ENCODE results near the gene SYCE1L.
A peak's percentile ranks its signal among the peaks of the same experiment; 100 is the strongest.

The SYCE1L gene

DNA sequence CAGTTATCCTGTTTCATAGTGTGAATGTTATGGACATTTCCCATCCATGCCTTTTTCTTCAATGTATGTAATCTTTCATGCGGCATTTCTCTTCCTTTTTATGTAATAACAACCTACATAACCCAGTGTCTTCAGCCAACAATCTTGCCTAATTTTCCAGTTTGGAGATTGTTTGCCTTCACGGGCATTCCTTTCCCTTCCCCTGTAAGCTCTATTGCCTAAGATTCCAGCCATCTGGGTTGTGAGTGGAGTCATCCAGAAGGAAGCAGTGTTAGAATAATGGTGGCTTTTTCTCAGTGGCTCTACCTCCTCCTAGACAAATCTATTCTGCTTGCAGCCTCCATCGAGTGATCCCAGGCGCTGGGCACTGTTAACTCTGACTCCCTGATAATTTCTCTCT, 22.3 kb downstream of the SYCE1L start:
- no peaks in the 10 kb centered on the region for H3K27me3 ChIP-seq (ENCODE audit: insufficient read depth, low read length)
- no peaks in the 10 kb centered on the region for H3K4me1 ChIP-seq (ENCODE audit: insufficient read depth, low read length, severe bottlenecking)
- TF ChIP-seq, protein P1, sequence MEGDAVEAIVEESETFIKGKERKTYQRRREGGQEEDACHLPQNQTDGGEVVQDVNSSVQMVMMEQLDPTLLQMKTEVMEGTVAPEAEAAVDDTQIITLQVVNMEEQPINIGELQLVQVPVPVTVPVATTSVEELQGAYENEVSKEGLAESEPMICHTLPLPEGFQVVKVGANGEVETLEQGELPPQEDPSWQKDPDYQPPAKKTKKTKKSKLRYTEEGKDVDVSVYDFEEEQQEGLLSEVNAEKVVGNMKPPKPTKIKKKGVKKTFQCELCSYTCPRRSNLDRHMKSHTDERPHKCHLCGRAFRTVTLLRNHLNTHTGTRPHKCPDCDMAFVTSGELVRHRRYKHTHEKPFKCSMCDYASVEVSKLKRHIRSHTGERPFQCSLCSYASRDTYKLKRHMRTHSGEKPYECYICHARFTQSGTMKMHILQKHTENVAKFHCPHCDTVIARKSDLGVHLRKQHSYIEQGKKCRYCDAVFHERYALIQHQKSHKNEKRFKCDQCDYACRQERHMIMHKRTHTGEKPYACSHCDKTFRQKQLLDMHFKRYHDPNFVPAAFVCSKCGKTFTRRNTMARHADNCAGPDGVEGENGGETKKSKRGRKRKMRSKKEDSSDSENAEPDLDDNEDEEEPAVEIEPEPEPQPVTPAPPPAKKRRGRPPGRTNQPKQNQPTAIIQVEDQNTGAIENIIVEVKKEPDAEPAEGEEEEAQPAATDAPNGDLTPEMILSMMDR (IDR thresholded peaks at IDR 0.05; ENCODE audit: low read length), result no peak
- TF ChIP-seq EZH2 (IDR thresholded peaks at IDR 0.05; ENCODE audit: borderline replicate concordance, low read length), result no peak

DNA sequence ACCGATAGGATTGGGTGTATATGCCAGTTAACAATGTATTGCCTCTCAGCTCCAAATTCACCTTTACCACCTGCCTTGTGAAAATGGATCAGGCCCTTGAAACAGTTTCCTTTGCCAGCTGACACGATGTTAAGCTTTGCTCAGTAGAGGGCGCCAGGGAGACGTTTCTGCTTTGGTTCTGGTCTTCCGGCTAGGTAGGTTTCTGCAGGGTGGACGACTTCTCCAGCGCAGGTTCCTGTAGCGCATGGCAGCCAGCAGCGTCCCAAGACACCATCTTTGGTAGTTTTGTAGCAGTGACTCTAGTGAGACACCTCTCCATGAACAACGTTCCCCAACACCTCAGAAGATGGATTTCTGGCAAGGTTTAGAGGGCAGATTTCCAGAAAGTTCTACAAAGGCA, 24.0 kb downstream of the SYCE1L start:
- H3K4me2 ChIP-seq (ENCODE audit: low read length), result no peak overlapping the region
- H2AFZ ChIP-seq (ENCODE audit: low read length), result 0 out of 2 replicates have a peak overlapping the region, but pooled peaks have one; percentile 74
- no peaks in the 10 kb centered on the region for H3K79me2 ChIP-seq (ENCODE audit: insufficient read depth, low read length)

More for the DNA sequence above, 22.3 kb downstream of the SYCE1L start:
- no peak overlapping the region for H3K4me3 ChIP-seq (ENCODE audit: low read depth, low read length, poor library complexity, severe bottlenecking)
- no peaks in the 10 kb centered on the region for H3F3A ChIP-seq (ENCODE audit: insufficient read depth, low read length)
- H4K20me1 ChIP-seq (ENCODE audit: insufficient read depth, low read length), result no peaks in the 10 kb centered on the region
- H3K9ac ChIP-seq (ENCODE audit: low read length), result no peak overlapping the region
- no peaks in the 10 kb centered on the region for H3K9me2 ChIP-seq (ENCODE audit: low read depth, low read length)
- no peaks in the 10 kb centered on the region for H3K9me3 ChIP-seq (ENCODE audit: low read length)
- no peak overlapping the region for H3K4me2 ChIP-seq (ENCODE audit: low read length)
- no peaks in the 10 kb centered on the region for H3K79me2 ChIP-seq (ENCODE audit: insufficient read depth, low read length)
- no peak overlapping the region for H2AFZ ChIP-seq (ENCODE audit: low read length)
- H3K36me3 ChIP-seq (ENCODE audit: insufficient read depth, low read length), result no peaks in the 10 kb centered on the region
- no peak overlapping the region for H3K27ac ChIP-seq (ENCODE audit: low read depth, low read length, poor library complexity, severe bottlenecking)

DNA sequence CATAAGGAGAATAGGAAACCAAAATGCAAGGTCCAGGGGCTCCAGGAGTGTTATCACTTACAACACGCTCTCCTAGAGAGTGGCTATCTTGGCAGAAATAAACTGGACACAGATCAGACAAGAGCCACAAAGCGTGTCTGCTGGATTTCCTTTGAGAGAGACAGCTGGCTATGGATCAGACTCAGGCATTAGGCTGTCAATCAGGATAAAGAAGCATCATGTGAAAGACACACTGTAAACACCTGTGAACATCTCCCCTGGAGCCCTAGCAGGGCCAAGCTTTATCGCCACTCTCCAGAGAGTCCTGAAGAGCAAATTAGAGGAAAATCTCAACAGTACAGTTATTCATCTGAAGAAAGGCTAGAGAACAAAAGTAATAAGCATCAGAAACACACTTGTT, 26.0 kb downstream of the SYCE1L start:
- Histone ChIP-seq H2AFZ (ENCODE audit: low read length) (no peak overlapping the region), H3K9me3 (ENCODE audit: low read length) (no peaks in the 10 kb centered on the region), H3K9me2 (ENCODE audit: low read depth, low read length) (no peaks in the 10 kb centered on the region), H3K36me3 (ENCODE audit: insufficient read depth, low read length) (no peaks in the 10 kb centered on the region), H3K4me2 (ENCODE audit: low read length) (no peak overlapping the region), H3K27me3 (ENCODE audit: insufficient read depth, low read length) (no peaks in the 10 kb centered on the region), H3K4me3 (ENCODE audit: low read depth, low read length, poor library complexity, severe bottlenecking) (no peak overlapping the region), H3K4me1 (ENCODE audit: insufficient read depth, low read length, severe bottlenecking) (no peaks in the 10 kb centered on the region), H3K9ac (ENCODE audit: low read length) (no peak overlapping the region), H3K79me2 (ENCODE audit: insufficient read depth, low read length) (no peaks in the 10 kb centered on the region), H4K20me1 (ENCODE audit: insufficient read depth, low read length) (no peaks in the 10 kb centered on the region), H3F3A (ENCODE audit: insufficient read depth, low read length) (no peaks in the 10 kb centered on the region), H3K27ac (ENCODE audit: low read depth, low read length, poor library complexity, severe bottlenecking) (no peak overlapping the region)
- no peak for TF ChIP-seq EZH2 (IDR thresholded peaks at IDR 0.05; ENCODE audit: borderline replicate concordance, low read length)
- TF ChIP-seq, protein P1 (IDR thresholded peaks at IDR 0.05; ENCODE audit: low read length), result no peak

More for the DNA sequence above, 24.0 kb downstream of the SYCE1L start:
- Histone ChIP-seq H3K4me1 (ENCODE audit: insufficient read depth, low read length, severe bottlenecking) (no peaks in the 10 kb centered on the region), H4K20me1 (ENCODE audit: insufficient read depth, low read length) (no peaks in the 10 kb centered on the region), H3K9ac (ENCODE audit: low read length) (no peak overlapping the region), H3K4me3 (ENCODE audit: low read depth, low read length, poor library complexity, severe bottlenecking) (no peak overlapping the region), H3K36me3 (ENCODE audit: insufficient read depth, low read length) (no peaks in the 10 kb centered on the region), H3K27ac (ENCODE audit: low read depth, low read length, poor library complexity, severe bottlenecking) (no peak overlapping the region), H3K9me2 (ENCODE audit: low read depth, low read length) (no peaks in the 10 kb centered on the region), H3K27me3 (ENCODE audit: insufficient read depth, low read length) (no peaks in the 10 kb centered on the region), H3K9me3 (ENCODE audit: low read length) (no peaks in the 10 kb centered on the region), H3F3A (ENCODE audit: insufficient read depth, low read length) (no peaks in the 10 kb centered on the region)
- no peak for TF ChIP-seq EZH2 (IDR thresholded peaks at IDR 0.05; ENCODE audit: borderline replicate concordance, low read length)
- TF ChIP-seq, protein P1 (IDR thresholded peaks at IDR 0.05; ENCODE audit: low read length), result peak; percentile 59; the same call in 1 of the 2 replicates

All from OCI-LY1 (cell line).